ENCODE measurements around the gene SMIM45.
A peak's percentile ranks its signal among the peaks of the same experiment; 100 is the strongest.

The SMIM45 gene

DNA sequence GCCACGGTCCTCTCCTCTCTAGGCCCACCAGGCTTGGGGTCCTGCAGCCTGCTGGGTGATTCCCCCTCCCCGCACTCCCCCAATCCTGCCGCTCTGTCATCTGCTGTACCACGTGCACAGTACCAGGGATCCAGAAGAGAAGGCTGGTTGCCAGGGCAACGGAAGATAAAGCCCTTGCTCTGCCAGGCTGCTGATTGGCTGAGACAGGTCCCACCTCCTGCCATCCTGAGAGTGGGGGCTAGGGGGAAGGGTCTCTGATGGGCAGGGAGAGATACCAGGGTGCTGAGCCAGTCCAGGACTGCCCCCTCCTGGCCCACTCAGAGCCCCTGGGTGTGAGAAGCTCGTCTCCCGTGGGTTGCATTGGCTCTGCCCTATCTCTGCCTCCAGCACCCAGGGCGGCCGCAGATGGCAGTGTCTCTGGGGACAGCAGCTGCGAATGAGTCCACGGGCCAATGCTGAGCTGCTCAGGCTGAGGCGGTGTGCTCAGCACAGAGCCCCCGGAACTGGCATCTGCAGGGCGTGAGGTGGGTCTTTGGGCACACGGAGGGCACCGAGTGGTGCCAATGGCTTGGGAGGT, at the start of gene SMIM45:
SMIM45 (plus strand) TSS at position 253 of the 577 bp plus-strand sequence.
- DNase-seq (ENCODE audit: low read depth): no peak

DNA sequence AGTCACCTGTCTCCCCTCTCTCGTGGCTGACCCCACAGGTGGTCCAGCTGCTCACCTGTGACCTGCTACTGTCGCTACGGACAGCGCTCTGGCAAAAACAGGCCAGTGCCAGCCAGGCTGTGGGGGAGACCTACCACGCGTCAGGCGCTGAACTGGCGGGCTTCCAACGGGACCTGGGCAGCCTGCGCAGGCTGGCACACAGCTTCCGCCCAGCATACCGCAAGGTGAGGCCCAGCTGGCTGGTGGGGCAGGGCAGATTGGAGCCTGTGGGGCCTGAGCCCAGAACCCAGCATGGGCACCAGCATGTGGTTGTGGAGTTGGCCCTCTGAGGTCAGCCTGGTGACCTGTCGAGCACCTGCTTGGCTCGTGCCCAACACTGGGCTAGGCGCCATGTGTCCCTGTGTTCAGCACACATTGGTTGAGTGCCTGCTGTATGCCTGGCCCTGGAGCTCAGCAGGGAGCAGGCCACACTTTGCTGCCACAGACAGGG, 49.0 kb upstream of the SMIM45 start:
- DNase-seq (ENCODE audit: low read depth): no peak

DNA sequence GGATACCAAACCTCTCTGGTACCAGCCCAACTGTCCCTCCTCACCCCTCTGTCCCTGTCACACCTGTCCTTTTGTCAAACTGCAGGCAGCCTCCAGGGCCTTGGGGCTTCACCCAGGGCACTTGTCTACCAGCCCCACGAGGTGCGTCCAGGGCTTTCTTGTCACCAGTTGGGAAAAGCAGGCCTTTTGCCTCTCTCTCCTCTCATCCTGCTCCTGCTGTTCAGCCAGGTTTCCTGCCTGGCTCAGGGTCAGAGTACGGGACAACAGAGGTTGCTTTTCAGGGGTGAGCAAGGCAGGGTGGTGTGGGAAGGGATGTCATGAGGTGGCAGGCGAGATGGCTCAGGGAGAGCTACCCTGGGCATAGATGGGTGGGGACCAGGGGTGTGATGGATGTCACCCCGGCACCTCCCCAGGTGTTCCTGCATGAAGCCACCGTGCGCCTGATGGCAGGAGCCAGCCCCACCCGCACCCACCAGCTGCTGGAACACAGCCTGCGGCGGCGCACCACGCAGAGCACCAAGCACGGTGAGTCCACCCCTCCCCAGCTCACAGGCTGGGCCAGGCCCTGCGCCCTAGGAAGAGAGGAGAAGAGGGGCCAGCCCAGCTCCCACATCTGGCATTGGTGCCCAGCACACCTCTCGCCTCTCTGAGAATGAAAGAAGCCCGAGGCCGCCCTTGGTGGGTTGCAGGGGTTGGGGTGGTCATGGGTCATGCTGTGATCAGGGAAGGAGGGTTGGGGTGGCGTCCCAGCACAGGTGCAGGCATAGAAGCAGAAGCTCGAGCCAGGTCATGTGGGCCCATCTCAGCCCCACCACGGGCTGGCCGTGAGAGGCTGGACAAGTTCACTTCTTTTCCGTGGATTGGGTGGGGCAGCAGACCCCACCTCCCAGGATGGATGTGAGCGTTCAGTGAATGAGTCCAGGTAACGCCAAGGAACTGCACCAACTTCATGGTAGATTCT, 47.2 kb upstream of the SMIM45 start:
- no peak for DNase-seq (ENCODE audit: low read depth)

DNA sequence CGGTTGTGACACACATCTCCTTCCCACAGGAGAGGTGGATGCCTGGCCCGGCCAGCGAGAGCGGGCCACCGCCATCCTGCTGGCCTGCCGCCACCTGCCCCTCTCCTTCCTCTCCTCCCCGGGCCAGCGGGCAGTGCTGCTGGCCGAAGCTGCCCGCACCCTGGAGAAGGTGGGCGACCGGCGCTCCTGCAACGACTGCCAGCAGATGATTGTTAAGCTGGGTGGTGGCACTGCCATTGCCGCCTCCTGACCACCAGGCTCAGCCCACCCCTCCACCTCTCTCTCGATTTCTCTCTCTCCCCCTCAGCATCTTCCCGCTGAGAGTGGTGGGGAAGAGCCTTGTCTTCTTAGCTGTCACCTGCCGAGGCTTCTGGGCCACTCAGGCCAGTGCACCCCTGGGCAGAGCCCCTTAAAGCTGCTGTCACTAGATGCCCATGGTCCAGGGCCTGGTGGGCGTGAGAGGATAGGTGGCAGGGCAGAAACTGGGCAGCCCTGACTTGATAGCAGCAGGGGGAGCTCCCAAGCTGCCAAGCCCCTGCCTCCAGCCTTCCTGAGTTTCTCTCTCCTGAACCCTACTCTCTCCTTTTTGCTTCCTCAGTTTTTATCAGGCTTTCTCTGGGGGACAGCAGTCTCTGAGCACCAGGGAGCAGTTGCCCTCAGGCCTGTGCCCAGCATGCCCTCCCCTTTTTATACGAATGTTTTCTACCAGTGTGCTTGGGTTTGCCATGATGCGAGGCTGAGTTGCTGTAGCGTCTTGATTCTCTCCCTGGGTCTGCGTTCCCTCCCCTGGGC, 46.3 kb upstream of the SMIM45 start:
- no peak for DNase-seq (ENCODE audit: low read depth)

DNA sequence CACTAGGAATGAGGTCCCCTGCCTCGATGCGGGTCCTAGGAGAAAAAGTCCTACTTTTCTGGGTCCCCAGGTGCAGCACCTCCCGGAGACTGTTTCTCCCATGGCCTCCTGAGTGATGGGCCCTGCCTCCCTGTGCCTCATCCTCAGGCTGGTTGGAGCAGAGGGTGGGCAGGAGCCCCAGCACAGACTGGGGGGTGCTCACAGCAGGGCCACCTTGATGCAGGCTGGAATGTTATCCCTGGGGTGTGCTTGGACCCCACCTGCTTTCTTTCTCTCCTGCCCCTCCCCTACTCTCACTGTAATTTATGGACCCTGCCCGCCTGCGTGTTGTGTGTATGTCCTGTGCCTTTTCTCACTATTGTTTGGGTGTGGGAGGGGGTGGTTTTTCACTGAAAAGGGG, 45.1 kb upstream of the SMIM45 start:
- DNase-seq (ENCODE audit: low read depth): no peak

DNA sequence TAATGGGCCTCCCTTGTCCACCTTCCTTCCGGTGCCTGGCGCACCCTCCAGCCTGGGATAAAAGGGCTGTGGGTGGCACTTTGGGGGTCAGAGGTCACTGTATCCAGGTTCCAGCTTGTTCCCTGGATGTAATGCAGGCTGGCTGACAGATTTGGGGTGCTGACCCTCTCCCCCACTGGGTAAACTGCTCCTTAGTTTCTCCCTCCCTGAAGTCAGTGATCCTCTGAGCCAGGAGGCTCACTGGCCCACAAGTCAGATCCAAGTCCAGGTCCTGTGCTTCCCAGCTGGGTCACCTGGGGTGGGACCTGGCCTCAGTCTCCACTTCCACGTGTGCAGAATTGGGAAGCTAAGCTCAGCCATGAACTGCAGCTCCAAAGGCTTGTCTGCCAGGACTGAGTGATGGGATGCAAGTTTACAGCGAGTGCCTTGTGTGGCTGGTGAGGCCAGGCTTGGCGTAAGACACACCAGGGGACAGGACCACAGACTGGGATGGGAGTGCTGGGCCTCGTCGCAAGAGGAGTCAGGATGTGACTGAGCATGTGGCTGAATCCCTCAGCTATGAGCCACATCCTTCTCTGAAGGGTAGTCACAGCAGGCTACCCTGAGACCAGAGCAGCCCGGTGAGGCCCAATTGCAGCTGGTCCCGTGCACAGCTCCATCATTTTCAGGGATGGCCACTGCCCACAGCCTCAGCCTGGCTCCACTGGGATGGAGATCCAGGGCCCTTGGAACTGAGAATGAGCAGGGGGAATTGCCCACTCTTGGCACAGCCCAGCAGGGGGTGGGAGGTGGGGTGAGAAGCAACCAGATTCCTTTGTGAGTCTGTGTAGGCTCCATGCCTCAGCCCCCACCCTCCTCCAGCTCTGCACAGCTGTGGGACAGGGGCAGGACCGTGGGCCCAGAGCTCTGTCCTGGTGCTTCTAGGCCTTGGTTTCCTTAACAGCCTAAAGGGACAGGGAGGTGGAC, 44.2 kb upstream of the SMIM45 start:
- DNase-seq (ENCODE audit: low read depth): no peak

DNA sequence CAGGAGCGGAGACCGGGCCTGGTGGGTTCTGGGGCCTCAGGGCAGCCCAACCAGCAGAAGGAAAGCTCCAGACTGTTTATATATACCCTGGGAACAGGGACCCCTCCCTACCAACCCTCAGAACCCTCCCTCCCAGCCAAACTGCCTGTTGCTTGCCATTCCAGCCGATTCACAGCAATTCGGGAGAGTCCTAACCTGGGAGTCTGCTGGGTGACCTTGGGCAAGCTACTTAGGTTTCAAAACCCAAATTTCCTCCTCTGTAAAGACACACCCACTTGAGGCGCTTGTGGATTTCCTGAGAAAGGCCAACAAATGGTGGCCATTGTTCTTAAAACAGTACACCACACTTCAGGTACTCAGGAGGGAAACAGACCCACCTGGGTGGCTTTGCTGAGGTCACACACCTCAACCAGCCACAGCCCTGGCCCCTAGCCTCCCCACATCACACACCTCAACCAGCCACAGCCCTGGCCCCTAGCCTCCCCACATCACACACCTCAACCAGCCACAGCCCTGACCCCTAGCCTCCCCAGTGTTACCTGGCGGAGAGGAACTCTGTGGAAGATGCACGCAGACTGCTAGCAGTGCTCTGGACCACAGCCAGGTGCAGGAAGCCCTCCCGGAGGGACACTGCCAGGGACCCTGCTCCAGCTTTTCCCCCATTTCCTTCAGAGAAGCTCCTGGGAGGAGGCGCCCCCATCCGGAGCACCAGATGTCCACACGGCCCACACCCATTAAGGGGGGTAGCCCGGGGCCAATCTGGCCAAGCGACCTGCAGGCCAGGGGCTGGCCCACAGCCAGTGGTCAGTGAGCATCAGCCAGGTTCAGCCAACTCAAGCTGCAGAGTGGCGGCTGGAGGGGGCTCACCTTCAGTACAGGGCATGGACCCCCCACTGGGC, 43.3 kb upstream of the SMIM45 start:
- DNase-seq (ENCODE audit: low read depth): no peak

DNA sequence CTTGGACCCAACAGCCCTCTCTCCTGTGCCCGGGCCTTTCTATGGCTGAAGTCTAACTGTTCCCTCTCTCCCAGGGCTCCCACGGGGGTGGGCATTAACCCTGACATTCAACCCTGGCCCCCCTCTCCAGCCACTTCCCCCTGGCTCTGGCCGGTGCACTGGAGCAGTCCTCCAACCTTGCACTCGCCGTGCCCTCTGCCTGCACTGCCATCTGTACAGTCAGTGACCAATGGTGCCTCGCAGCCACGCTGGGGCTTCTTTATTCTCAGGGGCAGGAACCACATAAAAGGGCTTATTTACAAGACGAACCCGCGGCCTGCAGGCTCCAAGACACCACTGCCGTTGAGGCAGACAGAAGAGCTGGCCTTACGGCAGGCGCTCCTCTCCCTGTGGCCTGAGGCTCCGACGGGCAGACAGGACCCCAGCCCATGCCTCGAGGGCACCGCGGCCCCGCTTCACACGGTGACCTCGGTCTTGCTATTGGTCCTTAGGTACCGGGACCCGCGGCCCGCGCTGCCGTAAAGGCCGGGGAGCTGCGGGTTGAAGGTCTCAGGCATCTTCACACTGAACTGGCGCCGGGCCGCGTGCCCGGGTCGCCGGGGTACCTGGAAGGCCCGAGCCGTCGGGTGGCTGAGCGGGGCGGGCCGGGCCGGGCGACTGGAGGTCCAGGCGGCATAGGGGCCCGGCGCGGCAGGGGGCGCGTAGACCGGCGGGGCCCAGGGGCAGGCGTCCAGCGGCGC, 42.5 kb upstream of the SMIM45 start:
- no peak for DNase-seq (ENCODE audit: low read depth)

DNA sequence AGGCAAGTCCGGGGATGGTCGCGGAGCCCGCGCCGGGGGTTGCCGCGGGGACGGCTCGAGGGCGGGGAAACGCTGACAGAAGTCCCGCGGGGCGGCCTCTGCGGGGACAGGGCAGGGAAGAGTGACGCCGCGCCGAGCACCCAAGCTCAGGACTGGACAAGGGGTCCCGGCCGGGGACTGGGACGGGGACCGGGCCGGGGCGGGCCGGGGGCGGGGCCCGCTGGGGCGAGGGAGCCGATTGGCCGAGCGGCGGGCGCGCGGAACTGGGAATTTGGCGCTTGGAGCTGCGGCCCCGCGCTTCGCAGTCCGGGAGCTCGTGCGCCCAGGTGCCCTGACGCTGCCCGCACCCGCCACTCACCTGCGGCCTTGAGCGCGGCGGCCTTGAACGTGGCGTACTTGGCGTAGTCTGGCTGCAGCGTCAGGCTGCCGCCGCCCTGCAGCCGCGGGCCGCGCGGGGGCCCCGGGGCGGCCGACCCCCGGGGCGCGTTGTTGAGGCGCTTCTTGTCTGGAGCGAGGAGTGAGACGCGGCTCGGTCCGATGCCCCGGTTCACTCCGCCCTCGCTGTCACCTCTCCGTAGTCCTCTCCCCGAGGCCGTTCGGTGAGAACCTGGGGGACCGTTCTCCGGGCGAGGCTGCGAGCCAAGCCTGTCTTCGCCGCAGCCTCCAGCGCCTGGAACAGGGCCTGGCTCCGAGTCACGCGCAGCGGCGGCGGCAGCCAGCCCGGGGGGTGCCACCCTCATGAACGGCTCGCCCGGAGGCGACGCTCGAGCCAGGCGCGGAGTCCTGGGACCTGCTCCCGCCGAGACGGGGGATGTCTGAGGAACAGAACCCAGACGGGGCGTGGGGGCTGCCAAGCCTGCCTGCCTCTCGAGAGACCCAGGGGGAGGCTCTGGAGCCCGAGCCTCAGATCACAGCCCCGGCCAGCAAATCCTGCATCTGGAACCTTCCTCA, 41.6 kb upstream of the SMIM45 start:
- DNase-seq (ENCODE audit: low read depth): no peak

DNA sequence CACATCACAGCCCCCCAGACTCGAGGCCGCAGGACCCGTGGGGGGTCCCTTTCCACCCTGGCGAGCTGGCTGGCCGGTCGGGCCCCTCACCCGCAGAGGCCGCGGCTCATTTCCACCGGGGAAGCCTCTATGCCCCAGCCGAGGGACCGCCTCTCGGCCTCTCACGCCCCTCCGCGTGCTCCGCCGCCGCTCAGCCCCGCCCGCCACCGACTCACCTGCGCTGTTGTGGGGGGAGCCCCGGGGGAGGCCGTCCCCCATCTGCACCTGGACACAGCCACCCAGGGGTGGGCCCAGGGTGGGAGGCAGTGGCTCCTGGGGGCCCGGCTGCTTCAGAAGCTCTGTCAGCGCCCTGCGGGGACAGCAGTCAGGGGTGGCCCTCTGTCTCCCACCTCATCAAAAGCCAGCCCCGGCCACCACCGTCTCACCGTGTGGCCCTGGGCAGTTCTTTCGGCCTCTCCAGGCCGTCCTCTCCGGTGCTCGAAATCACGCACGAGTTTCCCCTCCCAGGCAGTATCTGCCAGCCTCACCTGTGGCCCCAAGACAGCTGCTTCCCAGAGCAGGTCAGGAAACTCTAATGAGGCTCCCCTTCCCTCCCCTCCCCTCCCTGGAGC, 40.8 kb upstream of the SMIM45 start:
- DNase-seq (ENCODE audit: low read depth): no peak

DNA sequence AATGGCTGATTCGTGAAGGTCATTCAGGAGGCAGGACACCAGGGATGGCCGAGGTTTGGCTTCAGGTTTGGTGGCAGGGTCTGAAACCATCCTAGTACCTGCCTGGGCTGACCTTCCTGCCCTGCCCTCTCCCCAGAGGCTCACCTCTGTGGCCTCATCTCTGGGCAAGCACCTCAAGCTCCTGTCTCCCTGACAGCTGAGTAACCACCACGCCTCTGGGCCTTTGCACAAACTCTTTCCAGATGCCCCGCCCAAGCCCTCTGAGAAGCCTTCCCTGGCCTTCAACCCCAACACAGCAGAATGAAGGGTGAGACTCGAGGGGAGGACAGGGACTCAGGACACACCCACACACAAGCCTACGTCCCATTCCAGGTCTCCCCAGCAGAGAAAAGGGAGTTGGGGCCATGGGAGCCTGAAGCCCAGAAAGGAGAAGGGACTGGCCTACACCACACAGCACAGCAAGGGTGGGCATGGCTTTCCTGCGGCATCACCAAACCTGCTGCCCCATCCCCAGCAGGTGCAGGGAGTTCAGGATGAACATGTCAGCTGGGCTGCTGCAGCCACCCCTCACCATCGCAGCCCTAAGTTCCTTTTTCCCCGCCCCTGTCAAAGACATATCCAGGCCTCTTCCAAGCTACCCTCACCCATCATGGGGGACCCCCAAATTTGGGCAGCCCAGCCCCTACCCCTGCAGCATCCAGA, 39.5 kb upstream of the SMIM45 start:
- no peak for DNase-seq (ENCODE audit: low read depth)

DNA sequence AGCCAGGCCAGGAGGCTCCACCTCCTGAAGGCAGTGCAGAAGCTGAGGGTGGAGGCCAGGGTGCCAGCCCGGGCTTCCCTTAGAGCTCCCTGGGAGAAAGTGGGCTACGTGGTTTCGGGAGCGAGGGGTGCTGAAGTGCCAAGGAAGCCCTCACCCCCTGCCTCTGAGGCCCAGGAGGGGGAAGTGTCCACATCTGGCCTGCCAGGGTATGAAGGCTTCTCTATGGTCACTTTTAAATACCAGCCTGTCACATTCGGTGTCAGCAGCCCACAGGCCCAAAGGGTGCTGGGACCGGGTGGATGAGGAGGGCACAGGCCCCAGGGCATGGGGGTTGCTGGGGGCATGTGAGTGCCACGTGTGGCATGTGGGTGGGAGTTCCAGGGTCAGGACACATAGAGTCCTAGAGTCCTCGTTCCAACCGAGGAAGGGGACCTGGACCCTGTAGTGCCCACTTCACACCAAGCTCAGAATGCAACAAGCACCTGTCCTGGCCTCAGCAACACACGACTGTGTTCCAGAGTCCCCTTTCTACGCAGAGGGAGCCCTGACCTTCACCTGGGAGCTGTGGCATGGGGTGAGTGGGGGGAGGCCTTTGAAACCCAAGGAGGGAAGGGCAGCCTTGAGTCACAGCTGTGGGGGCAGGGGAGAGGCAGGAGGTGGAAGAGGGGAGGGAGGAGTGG, 38.8 kb upstream of the SMIM45 start:
- no peak for DNase-seq (ENCODE audit: low read depth)

DNA sequence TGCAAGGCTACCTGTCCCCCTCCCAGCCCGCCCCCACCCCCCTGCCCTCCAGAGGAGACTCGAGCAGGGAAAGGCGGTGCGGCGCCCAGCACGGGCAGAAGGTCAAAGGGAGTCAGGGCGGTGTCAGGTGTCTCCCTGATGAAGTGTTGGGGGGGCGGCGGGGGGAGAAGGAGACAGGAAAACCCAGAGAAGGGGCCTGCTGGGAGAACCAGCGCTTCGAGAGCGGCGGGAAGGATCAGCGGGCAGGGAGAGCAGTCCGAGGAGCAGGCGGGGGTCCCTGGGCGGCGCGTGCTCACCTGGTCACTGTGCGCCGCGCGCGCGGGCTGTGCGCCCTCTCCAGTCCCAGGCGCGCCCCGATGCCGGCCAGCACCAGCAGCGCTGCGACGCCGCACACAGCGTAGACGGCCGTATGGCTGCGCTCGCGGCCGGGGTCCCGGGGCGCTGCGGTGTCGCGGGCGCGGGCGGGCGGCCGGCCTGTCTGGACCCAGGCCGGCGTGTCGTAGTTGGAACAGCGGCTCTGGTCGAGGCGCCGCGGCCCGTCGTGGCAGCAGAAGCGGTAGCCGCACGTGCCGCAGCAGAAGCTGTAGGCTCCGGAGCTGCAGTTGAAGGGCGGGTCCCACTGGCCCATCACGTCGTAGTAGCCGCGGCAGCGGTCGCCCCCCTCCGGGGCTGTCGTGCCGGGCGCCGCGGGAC, 38.0 kb upstream of the SMIM45 start:
- DNase-seq (ENCODE audit: low read depth): no peak

DNA sequence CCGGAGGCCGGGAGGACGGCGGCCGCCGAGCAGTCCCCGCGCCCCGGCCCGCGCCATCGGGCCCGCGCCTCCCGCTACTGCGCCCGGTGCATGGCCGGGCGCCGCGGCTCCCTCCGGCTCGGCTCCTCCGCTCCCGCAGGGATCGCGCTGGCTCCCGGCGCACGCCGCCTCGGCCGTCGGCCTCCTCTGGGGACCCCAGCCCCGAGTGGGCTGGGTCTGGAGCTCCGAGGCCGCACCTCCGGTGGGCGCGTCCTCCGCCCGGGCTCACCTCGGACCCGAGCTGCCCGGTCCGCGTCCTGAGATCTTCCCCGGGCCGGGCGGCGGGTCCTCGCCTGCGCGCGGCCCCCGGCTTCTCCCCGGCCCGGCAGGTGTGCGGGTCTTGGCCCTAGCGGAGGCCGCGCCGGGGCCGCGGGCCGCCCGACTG, 37.3 kb upstream of the SMIM45 start:
- no peak for DNase-seq (ENCODE audit: low read depth)

DNA sequence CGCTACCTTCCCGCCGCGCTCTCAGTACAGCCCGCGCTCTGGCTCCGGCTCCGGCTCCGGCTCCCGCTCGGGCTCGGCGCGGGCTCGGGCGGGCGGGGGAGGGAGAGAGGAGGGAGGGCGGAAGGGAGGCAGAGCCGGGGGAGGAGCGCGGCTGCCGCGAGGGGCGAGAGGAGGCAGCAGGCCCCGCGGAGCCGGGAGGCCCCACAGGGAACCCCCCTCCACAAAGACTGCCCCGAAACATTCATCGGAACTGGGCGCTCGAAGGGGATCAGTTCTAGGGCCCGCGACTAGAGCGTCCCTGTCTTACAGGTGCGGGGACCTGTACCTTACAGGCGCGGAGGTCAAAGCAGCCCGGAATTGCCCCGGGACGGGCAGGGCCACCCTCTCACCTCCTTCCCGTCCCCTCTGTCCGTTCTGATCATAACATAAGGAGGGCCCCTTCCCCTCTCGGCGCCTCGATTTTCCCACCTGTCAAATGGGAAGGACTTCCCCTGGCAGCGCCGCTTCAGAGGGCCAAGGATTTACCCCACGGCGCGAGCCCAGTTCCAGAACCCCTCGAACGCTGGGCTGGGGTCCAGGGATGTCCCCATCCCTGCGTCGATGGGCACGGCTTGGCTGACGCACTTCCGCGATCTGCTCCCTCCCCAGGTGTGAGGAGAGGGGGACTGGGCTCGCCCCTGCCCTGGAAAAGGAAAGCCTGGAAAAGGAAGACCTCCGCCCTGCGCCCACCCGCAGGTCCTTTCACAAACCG, 36.7 kb upstream of the SMIM45 start, which contains the start of gene SHISA8:
SHISA8 (minus strand) TSS at position 40 of the 751 bp plus-strand sequence. CDS start 407 bp downstream, outside the sequence.
- peak; percentile 49 for DNase-seq (ENCODE audit: low read depth)
